ENCODE measurements around the gene UFD1. TPM values are rescaled to one million over a fixed set of nuclear protein-coding genes. Genes with fewer than 3 reads are reported as not detected.

Gene UFD1
- total RNA-seq, 2 experiments from 2014 or later, result 65.0 to 78.0 TPM

- no peak for TF ChIP-seq CTCF (IDR thresholded peaks at IDR 0.05)
- Mint-ChIP-seq H3K4me3 (no peak overlapping the region), H3K36me3 (ENCODE audit: low read depth) (peaks cover 59% of the 10 kb centered on the region), H3K27ac (no peak overlapping the region), H3K4me1 (ENCODE audit: low read depth) (peaks cover 15% of the 10 kb centered on the region), H3K27me3 (no peaks in the 10 kb centered on the region), H3K9me3 (no peaks in the 10 kb centered on the region)
- ATAC-seq (no peak), DNase-seq (no peak)
- CTCF ChIA-PET, result interaction anchor here (0.9 to 1.8 kb wide), 2 partner anchors 88 to 127 kb away, joined by 3 to 8 read pairs; no protein-coding TSS in a partner anchor
- POLR2A ChIA-PET, result no interaction called here
- intact Hi-C loops (cut with micrococcal nuclease), result no loop called here
Observed at GRCh38 chr22:19503367-19503766, 24.4 kb upstream of the UFD1 start.

GRCh38 chr22:19501897-19502447 is 23.0 kb upstream of the UFD1 start:
- POLR2A ChIA-PET, result interaction anchor here (1.2 to 1.9 kb wide), 4 partner anchors 12 to 128 kb away, joined by 3 to 7 read pairs (median 4); no protein-coding TSS in a partner anchor
- no peak overlapping the region for H3K27ac Mint-ChIP-seq
- H3K9me3 Mint-ChIP-seq, result no peaks in the 10 kb centered on the region
- DNase-seq, result no peak
- no peak overlapping the region for H3K4me3 Mint-ChIP-seq
- ATAC-seq, result no peak
- intact Hi-C loops (cut with micrococcal nuclease), result no loop called here
- H3K36me3 Mint-ChIP-seq (ENCODE audit: low read depth), result peaks cover 57% of the 10 kb centered on the region
- peaks cover 15% of the 10 kb centered on the region for H3K4me1 Mint-ChIP-seq (ENCODE audit: low read depth)
- no peaks in the 10 kb centered on the region for H3K27me3 Mint-ChIP-seq
- CTCF ChIA-PET, result interaction anchor here (1.8 kb wide), 1 partner anchor 128 kb away, joined by 8 read pairs; no protein-coding TSS in a partner anchor
- TF ChIP-seq CTCF (IDR thresholded peaks at IDR 0.05), result no peak

GRCh38 chr22:19499880-19500242 is 20.9 kb upstream of the UFD1 start:
- no peak overlapping the region for H3K27ac Mint-ChIP-seq
- CTCF ChIA-PET, result interaction anchor here (2.0 kb wide), 1 partner anchor 130 kb away, joined by 5 read pairs; no protein-coding TSS in a partner anchor
- intact Hi-C loops (cut with micrococcal nuclease), result no loop called here

GRCh38 chr22:19499236-19499879 is 20.4 kb upstream of the UFD1 start:
- Mint-ChIP-seq H3K36me3 (ENCODE audit: low read depth) (peaks cover 45% of the 10 kb centered on the region), H3K27ac (no peak overlapping the region), H3K4me3 (no peak overlapping the region), H3K9me3 (no peaks in the 10 kb centered on the region), H3K4me1 (ENCODE audit: low read depth) (peaks cover 2% of the 10 kb centered on the region), H3K27me3 (no peaks in the 10 kb centered on the region)
- ChIA-PET POLR2A (interaction anchor here (0.9 to 1.5 kb wide), 4 partner anchors 11 to 94 kb away, joined by 3 to 4 read pairs (median 3); no protein-coding TSS in a partner anchor), CTCF (interaction anchor here (2.0 kb wide), 1 partner anchor 131 kb away, joined by 5 read pairs; no protein-coding TSS in a partner anchor)
- TF ChIP-seq CTCF (IDR thresholded peaks at IDR 0.05), result no peak
- no peak for ATAC-seq
- DNase-seq, result no peak
- intact Hi-C loops (cut with micrococcal nuclease), result no loop called here

More at GRCh38 chr22:19499880-19500242, 20.9 kb upstream of the UFD1 start:
- Mint-ChIP-seq H3K4me3 (no peak overlapping the region), H3K27me3 (no peaks in the 10 kb centered on the region), H3K4me1 (ENCODE audit: low read depth) (peaks cover 7% of the 10 kb centered on the region), H3K9me3 (no peaks in the 10 kb centered on the region), H3K36me3 (ENCODE audit: low read depth) (peaks cover 47% of the 10 kb centered on the region)
- ATAC-seq (no peak), DNase-seq (no peak)
- POLR2A ChIA-PET, result interaction anchor here (0.6 to 1.5 kb wide), 3 partner anchors 10 to 72 kb away, joined by 3 read pairs; no protein-coding TSS in a partner anchor
- no peak for TF ChIP-seq CTCF (IDR thresholded peaks at IDR 0.05)

- POLR2A ChIA-PET, result interaction anchor here (0.9 to 1.3 kb wide), 3 partner anchors 9 to 94 kb away, joined by 3 to 5 read pairs (median 4); no protein-coding TSS in a partner anchor
- CTCF ChIA-PET, result no interaction called here
- Mint-ChIP-seq H3K27ac (no peak overlapping the region), H3K4me1 (ENCODE audit: low read depth) (peaks cover under 1% of the 10 kb centered on the region), H3K27me3 (no peaks in the 10 kb centered on the region), H3K4me3 (no peak overlapping the region), H3K36me3 (ENCODE audit: low read depth) (peaks cover 47% of the 10 kb centered on the region), H3K9me3 (no peaks in the 10 kb centered on the region)
- TF ChIP-seq CTCF (IDR thresholded peaks at IDR 0.05), result no peak
- no peak for ATAC-seq
- intact Hi-C loops (cut with micrococcal nuclease), result no loop called here
- DNase-seq, result no peak
Observed at GRCh38 chr22:19498866-19499190, 19.8 kb upstream of the UFD1 start.

All from activated CD8-positive, alpha-beta T cell treated with anti-CD3 and anti-CD28 coated beads for 36 hours (primary cell).